ENCODE measurements around the gene ITPRID1. TPM values are rescaled to one million over a fixed set of nuclear protein-coding genes. Genes with fewer than 3 reads are reported as not detected.
A peak's percentile ranks its signal among the peaks of the same experiment; 100 is the strongest.

Gene ITPRID1
- total RNA-seq, 1 experiment from 2014 or later: not detected

- no peaks in the 10 kb centered on the region for H3K4me1 ChIP-seq (ENCODE audit: insufficient read depth, low read length)
- intact Hi-C loops (cut with micrococcal nuclease): no loop called here
- H2AFZ ChIP-seq (ENCODE audit: low read length): no peak overlapping the region
- ChIA-PET CTCF (no interaction called here), POLR2A (ENCODE audit: unreplicated experiment) (no interaction called here)
- BruUV-seq (replicated peaks): no TSS peak
- ATAC-seq: no peak
- H3K27ac ChIP-seq (ENCODE audit: low read length): no peak overlapping the region
- H4K20me1 ChIP-seq (ENCODE audit: low read length): no peaks in the 10 kb centered on the region
- H3K4me2 ChIP-seq (ENCODE audit: low read length): no peak overlapping the region
- H3K9me3 ChIP-seq (ENCODE audit: low read length): no peaks in the 10 kb centered on the region
- no peak overlapping the region for H3K4me3 ChIP-seq (ENCODE audit: low read length)
- TF ChIP-seq, protein P1, sequence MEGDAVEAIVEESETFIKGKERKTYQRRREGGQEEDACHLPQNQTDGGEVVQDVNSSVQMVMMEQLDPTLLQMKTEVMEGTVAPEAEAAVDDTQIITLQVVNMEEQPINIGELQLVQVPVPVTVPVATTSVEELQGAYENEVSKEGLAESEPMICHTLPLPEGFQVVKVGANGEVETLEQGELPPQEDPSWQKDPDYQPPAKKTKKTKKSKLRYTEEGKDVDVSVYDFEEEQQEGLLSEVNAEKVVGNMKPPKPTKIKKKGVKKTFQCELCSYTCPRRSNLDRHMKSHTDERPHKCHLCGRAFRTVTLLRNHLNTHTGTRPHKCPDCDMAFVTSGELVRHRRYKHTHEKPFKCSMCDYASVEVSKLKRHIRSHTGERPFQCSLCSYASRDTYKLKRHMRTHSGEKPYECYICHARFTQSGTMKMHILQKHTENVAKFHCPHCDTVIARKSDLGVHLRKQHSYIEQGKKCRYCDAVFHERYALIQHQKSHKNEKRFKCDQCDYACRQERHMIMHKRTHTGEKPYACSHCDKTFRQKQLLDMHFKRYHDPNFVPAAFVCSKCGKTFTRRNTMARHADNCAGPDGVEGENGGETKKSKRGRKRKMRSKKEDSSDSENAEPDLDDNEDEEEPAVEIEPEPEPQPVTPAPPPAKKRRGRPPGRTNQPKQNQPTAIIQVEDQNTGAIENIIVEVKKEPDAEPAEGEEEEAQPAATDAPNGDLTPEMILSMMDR (conservative IDR thresholded peaks at IDR 0.05; ENCODE audit: low read depth, low read length): no peak
- TF ChIP-seq EZH2phosphoT487 (IDR thresholded peaks at IDR 0.05; ENCODE audit: borderline replicate concordance, low read length) (no peak), EZH2 (IDR thresholded peaks at IDR 0.05; ENCODE audit: low read length, unreplicated experiment) (no peak)
- H3K27me3 ChIP-seq (ENCODE audit: low read length): peaks cover 93% of the 10 kb centered on the region
- H3K9ac ChIP-seq (ENCODE audit: low read length): no peak overlapping the region
- peak; percentile 24 for DNase-seq
- H3K36me3 ChIP-seq (ENCODE audit: low read depth, low read length): no peaks in the 10 kb centered on the region
- no peaks in the 10 kb centered on the region for H3K9me2 ChIP-seq (replicated peaks; ENCODE audit: low read length)
- no peaks in the 10 kb centered on the region for H3K79me2 ChIP-seq (ENCODE audit: low read length)
- H3F3A ChIP-seq (ENCODE audit: low read length, unreplicated experiment): no peaks in the 10 kb centered on the region
These were observed 89.2 kb downstream of the ITPRID1 start for GRCh38 chr7:31603046-31603445.

DNA sequence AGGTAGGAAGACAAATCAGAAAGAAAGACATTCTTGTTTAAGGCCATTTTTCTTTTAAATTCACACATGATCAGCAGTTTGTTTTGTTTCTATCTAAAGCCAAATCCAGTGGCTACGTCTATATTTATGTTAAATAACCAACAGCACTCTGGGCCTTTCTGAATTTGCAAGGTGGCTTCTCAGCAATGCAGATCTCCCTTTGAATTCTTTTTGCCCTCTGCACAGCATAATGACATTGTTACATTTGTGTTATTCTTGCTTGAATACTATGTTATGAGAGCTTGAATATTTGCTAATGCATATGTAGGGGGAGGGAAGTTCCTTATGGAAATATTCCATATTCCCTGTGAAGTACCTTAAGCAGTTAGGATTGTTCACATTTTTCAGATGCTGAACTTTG is 99.7 kb downstream of the ITPRID1 start:
- H3K27me3 ChIP-seq (ENCODE audit: low read length): peaks cover 67% of the 10 kb centered on the region
- no peaks in the 10 kb centered on the region for H3F3A ChIP-seq (ENCODE audit: low read length, unreplicated experiment)
- DNase-seq (no peak), ATAC-seq (no peak)
- BruUV-seq (replicated peaks): no TSS peak
- no peak overlapping the region for H3K9ac ChIP-seq (ENCODE audit: low read length)
- no peak overlapping the region for H2AFZ ChIP-seq (ENCODE audit: low read length)
- ChIA-PET POLR2A (ENCODE audit: unreplicated experiment) (no interaction called here), CTCF (no interaction called here)
- H3K4me3 ChIP-seq (ENCODE audit: low read length): no peak overlapping the region
- TF ChIP-seq EZH2phosphoT487 (IDR thresholded peaks at IDR 0.05; ENCODE audit: borderline replicate concordance, low read length) (no peak), EZH2 (IDR thresholded peaks at IDR 0.05; ENCODE audit: low read length, unreplicated experiment) (no peak)
- TF ChIP-seq, protein P1 (conservative IDR thresholded peaks at IDR 0.05; ENCODE audit: low read depth, low read length): no peak
- intact Hi-C loops (cut with micrococcal nuclease): no loop called here
- no peaks in the 10 kb centered on the region for H4K20me1 ChIP-seq (ENCODE audit: low read length)
- no peaks in the 10 kb centered on the region for H3K9me3 ChIP-seq (ENCODE audit: low read length)
- no peaks in the 10 kb centered on the region for H3K4me1 ChIP-seq (ENCODE audit: insufficient read depth, low read length)
- no peaks in the 10 kb centered on the region for H3K9me2 ChIP-seq (replicated peaks; ENCODE audit: low read length)
- no peak overlapping the region for H3K27ac ChIP-seq (ENCODE audit: low read length)
- no peaks in the 10 kb centered on the region for H3K79me2 ChIP-seq (ENCODE audit: low read length)
- H3K36me3 ChIP-seq (ENCODE audit: low read depth, low read length): no peaks in the 10 kb centered on the region
- no peak overlapping the region for H3K4me2 ChIP-seq (ENCODE audit: low read length)

GRCh38 chr7:31633467-31633866 is 119.6 kb downstream of the ITPRID1 start:
- no peak for ATAC-seq
- no TSS peak for BruUV-seq (replicated peaks)
- H3K4me3 ChIP-seq (ENCODE audit: low read length): no peak overlapping the region

More at GRCh38 chr7:31633467-31633866, 119.6 kb downstream of the ITPRID1 start:
- Histone ChIP-seq H3K79me2 (ENCODE audit: low read length) (no peaks in the 10 kb centered on the region), H2AFZ (ENCODE audit: low read length) (no peak overlapping the region), H3K36me3 (ENCODE audit: low read depth, low read length) (no peaks in the 10 kb centered on the region), H3K4me1 (ENCODE audit: insufficient read depth, low read length) (no peaks in the 10 kb centered on the region), H3K9me3 (ENCODE audit: low read length) (no peaks in the 10 kb centered on the region), H3K9me2 (replicated peaks; ENCODE audit: low read length) (no peaks in the 10 kb centered on the region), H3K27ac (ENCODE audit: low read length) (no peak overlapping the region), H4K20me1 (ENCODE audit: low read length) (no peaks in the 10 kb centered on the region), H3K27me3 (ENCODE audit: low read length) (peaks cover 46% of the 10 kb centered on the region), H3K9ac (ENCODE audit: low read length) (no peak overlapping the region), H3F3A (ENCODE audit: low read length, unreplicated experiment) (no peaks in the 10 kb centered on the region), H3K4me2 (ENCODE audit: low read length) (no peak overlapping the region)
- POLR2A ChIA-PET (ENCODE audit: unreplicated experiment): no interaction called here
- intact Hi-C loops (cut with micrococcal nuclease): no loop called here
- peak; percentile 4 for DNase-seq
- CTCF ChIA-PET: interaction anchor here (1.3 to 1.5 kb wide), 2 partner anchors 190 to 499 kb away, joined by 5 to 6 read pairs; no protein-coding TSS in a partner anchor
- TF ChIP-seq EZH2 (IDR thresholded peaks at IDR 0.05; ENCODE audit: low read length, unreplicated experiment) (no peak), EZH2phosphoT487 (IDR thresholded peaks at IDR 0.05; ENCODE audit: borderline replicate concordance, low read length) (no peak)
- TF ChIP-seq, protein P1 (conservative IDR thresholded peaks at IDR 0.05; ENCODE audit: low read depth, low read length): no peak
